ENCODE measurements around the gene TBXT.

The TBXT gene

DNA sequence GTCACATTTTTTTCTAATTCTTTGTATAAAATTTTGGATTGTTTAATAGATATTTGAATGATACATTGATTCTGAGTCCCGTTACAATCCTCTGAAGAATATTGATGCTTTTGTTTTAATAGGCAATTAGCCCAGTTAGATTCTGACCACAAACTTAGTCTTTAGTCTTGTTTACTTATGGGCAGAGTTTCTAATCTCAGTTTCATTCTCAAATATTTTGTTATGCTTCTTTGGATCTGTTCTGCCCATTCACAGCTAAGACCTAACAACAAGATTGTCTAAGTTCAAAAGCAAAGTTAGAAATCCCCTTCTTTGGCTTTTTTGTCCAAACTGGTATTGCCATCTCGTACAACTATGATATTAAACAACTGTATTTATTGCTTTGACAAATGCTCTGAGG lies 58.0 kb downstream of the TBXT start:
- no peak for DNase-seq
